OCI-LY1 (cell line): ENCODE measurements around the gene TSTD1.

Experiments
- EZH2 ChIP-seq: fragments of 200-600 bp; sonication (generic), shearing (Covaris generic); IDR thresholded peaks from 2 replicates; pipeline ENCODE4 v1.8.0; 2017; ENCODE audit warnings: borderline replicate concordance, mixed run types, mild to moderate bottlenecking, antibody characterized with exemption, low read length, moderate library complexity, mixed read lengths
- TF ChIP-seq, protein P1 (sequence below): fragments of 200-600 bp; sonication (generic), shearing (Covaris generic); IDR thresholded peaks from 2 replicates; pipeline ENCODE4 v1.5.1; 2017; ENCODE audit warnings: mild to moderate bottlenecking, antibody characterized with exemption, low read length, moderate library complexity, mixed read lengths

DNA sequence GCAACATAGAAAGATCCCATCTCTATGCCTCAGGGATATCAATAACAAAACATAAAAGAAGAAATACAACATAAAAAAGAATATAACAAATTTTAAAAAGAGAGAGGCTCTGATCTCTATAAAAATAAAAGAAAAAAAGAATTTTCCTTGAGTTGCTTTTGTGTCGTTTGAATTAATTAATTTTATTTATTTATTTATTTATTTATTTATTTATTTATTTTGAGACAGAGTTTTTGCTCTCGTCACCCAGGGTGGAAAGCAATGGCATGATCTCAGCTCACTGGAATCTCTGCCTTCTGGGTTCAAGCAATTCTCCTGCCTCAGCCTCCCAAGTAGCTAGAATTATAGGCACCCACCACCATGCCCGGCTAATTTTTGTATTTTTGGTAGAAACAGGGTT is 26.3 kb downstream of the TSTD1 start:
- TF ChIP-seq, protein P1, sequence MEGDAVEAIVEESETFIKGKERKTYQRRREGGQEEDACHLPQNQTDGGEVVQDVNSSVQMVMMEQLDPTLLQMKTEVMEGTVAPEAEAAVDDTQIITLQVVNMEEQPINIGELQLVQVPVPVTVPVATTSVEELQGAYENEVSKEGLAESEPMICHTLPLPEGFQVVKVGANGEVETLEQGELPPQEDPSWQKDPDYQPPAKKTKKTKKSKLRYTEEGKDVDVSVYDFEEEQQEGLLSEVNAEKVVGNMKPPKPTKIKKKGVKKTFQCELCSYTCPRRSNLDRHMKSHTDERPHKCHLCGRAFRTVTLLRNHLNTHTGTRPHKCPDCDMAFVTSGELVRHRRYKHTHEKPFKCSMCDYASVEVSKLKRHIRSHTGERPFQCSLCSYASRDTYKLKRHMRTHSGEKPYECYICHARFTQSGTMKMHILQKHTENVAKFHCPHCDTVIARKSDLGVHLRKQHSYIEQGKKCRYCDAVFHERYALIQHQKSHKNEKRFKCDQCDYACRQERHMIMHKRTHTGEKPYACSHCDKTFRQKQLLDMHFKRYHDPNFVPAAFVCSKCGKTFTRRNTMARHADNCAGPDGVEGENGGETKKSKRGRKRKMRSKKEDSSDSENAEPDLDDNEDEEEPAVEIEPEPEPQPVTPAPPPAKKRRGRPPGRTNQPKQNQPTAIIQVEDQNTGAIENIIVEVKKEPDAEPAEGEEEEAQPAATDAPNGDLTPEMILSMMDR = no peak
- TF ChIP-seq EZH2 = no peak
